Hematopoietic multipotent progenitor cell treated with erythropoietin and hydrocortisone succinate and interleukin-3 and kit ligand, for 4 days (in vitro differentiated cells): Measurements from ENCODE around the gene LIPI.
"Not testable (repeated sequence)": the region's sequence is repeated elsewhere in the genome, so short reads cannot be mapped to it uniquely, and the experiment has no call there.

Source experiments
- DNase-seq: peaks from one replicate; pipeline ENCODE4 v3.0.0-alpha.2; 2015

Gene LIPI

GRCh38 chr21:14115646-14116045, 95.1 kb downstream of the LIPI start:
- no peak for DNase-seq

- DNase-seq: no peak
Observed at GRCh38 chr21:14114251-14114650, 96.5 kb downstream of the LIPI start.

GRCh38 chr21:14104564-14104963, 106.2 kb downstream of the LIPI start:
- DNase-seq: not testable (repeated sequence)

GRCh38 chr21:14099570-14099969, 111.2 kb downstream of the LIPI start:
- no peak for DNase-seq

- DNase-seq: no peak
Observed at GRCh38 chr21:14097881-14098499, 112.8 kb downstream of the LIPI start.

- DNase-seq: no peak
Observed at GRCh38 chr21:14096577-14096976, 114.2 kb downstream of the LIPI start.

- DNase-seq: no peak
Observed at GRCh38 chr21:14096172-14096571, 114.6 kb downstream of the LIPI start.

- DNase-seq: no peak
Observed at GRCh38 chr21:14095056-14095455, 115.7 kb downstream of the LIPI start.

GRCh38 chr21:14092834-14093560, 117.8 kb downstream of the LIPI start:
- DNase-seq: no peak

GRCh38 chr21:14090184-14090583, 120.6 kb downstream of the LIPI start:
- not testable (repeated sequence) for DNase-seq

GRCh38 chr21:14088391-14088790, 122.4 kb downstream of the LIPI start:
- DNase-seq: no peak

- DNase-seq: no peak
Observed at GRCh38 chr21:14086553-14086952, 124.2 kb downstream of the LIPI start.

- no peak for DNase-seq
Observed at GRCh38 chr21:14084701-14085100, 126.1 kb downstream of the LIPI start.

GRCh38 chr21:14084068-14084501, 126.7 kb downstream of the LIPI start:
- no peak for DNase-seq

- DNase-seq: no peak
Observed at GRCh38 chr21:14080764-14081096, 130.0 kb downstream of the LIPI start.

GRCh38 chr21:14080040-14080763, 130.6 kb downstream of the LIPI start:
- DNase-seq: no peak

- no peak for DNase-seq
Observed at GRCh38 chr21:14078746-14079375, 131.9 kb downstream of the LIPI start.

GRCh38 chr21:14076143-14076806, 134.5 kb downstream of the LIPI start:
- DNase-seq: no peak

- no peak for DNase-seq
Observed at GRCh38 chr21:14075346-14076142, 135.2 kb downstream of the LIPI start.

- DNase-seq: no peak
Observed at GRCh38 chr21:14074177-14074576, 136.6 kb downstream of the LIPI start.

- no peak for DNase-seq
Observed at GRCh38 chr21:14073615-14074014, 137.1 kb downstream of the LIPI start.
